Endometrium (tissue), 2 donors: Measurements from ENCODE around the gene CHST1.

ENCODE experiments used
- FAIRE-seq: peaks from 2 replicates; lab custom pipeline; 2012; peaks lifted over from hg19 to GRCh38; lab: Jason Lieb, UNC
- donor health status: control.
- donor health status: control.

Gene CHST1

GRCh38 chr11:45644981-45645889 lies 20.2 kb downstream of the CHST1 start:
- FAIRE-seq = no peak

DNA sequence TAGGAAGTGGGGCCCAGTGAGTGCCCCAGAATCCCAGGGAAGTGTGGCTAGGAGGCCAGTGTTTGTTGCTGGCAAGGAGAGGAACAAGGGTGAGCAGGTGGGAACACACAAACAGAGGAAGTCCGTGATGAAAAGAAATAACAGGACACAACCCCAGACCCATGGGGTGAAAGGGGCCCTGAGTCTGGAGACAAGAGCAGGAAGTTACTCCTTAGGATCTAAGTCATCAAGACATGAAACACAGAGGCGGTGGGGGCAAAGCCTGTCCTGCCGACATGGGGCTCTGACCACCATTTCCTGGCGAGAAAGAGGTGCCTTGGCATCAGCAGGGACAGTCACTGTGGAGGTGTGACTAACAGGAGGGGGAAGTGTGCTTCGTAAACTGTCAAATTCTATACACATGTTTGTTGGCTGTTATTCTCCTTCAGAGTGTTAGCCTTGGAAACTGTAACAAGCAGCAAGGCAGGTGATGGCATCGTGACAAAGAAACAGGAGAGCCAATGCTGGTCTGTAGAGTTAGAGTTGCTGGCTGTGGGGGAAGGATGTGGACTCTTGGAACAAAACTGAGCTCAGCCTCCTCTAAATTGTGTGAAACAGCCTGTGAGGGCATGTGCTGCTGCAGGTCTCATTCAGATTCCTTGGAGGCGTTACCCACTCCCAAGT lies 21.7 kb downstream of the CHST1 start:
- FAIRE-seq = no peak

DNA sequence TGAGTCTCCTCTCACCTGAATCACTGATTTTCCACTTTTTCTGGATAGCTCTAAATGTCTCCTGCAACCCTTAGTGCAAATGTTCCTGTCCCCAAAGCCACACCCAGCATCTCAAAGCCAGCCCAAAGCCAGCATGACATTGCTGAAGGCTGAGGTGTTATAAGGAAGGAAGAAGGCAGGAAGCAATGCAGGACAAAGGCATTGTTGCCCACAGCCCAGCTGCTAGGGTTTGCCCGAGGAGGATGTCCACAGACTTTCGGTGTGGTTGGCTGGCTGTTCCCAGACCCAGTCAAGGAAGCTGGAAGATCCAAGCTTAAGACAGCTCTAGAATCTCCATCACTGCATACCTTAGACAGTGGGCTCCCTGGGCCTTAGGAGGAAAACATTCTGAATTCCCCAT lies 23.5 kb downstream of the CHST1 start:
- no peak for FAIRE-seq

- FAIRE-seq = no peak
Measured at GRCh38 chr11:45638051-45638450, 27.4 kb downstream of the CHST1 start.

DNA sequence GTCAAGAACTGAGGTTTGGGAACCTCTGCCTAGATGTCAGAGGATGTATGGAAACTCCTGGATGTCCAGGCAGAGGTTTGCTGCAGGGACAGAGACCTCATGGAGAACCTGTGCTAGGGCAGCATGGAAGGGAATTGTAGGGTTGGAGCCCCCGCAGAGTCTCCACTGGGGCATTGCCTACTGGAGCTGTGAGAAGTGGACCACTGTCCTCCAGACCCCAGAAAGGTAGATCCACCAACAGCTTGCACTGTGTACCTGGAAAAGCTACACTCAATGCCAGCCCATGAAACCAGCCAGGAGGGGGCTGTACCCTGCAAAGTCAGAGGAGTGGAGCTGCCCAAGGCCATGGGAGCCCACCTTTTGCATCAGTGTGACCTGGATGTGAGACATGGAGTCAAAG lies 29.5 kb downstream of the CHST1 start:
- no peak for FAIRE-seq

DNA sequence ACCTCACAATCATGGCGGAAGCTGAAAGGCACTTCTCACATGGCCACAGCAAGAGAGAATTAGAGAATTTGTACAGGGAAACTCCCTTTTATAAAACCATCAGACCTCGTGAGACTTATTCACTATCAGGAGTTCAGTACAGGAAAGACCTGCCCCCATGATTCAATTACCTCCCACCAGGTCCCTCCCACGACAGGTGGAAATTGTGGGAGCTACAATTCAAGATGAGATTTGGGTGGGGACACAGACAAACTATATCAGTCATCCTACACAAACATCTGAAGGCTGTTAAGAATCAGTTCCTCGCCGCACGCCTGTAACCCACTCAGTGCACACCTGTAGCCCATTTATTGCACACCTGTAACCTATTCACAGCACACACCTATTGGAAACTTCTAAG lies 39.8 kb downstream of the CHST1 start:
- no peak for FAIRE-seq

DNA sequence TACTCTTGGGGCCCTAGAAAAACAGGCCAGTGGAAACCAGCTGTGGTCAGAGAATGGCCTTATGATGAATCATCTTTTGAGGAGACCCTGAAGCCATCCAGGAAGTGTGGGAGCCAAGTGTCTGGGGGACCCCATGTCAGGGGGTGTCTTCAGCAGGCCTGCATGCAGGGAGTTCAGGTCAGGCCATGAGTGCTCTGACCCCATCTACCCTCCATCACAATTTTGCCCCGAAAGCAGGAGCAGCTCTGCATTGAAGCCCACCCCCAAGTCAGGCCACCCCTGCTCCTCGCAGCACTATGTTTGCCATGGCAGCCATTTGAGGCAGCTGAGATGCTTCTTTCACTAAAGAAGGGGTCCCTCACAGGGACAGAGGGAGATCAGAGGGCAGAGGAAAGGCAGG lies 41.3 kb downstream of the CHST1 start:
- no peak for FAIRE-seq

GRCh38 chr11:45622861-45623260 lies 42.6 kb downstream of the CHST1 start:
- no peak for FAIRE-seq

DNA sequence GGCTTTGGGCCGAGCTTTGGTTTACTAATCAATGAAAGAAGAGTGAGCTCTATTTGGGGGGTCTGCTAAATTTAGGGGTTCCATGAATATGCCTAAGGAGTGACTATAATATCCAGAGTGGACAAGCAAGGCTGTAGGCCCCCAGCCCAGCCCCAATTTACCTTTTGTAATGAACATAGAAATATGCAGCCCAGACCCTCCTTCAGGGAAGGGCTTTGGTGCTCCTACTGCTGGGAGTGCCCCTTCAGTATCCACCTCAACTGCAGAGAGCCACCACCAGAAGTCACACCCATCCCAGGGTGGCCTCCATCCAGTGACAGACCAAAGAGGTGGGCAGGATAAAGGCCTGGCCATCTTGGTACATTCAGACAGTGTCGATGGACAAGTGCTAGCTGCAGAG lies 43.1 kb downstream of the CHST1 start:
- FAIRE-seq = no peak

DNA sequence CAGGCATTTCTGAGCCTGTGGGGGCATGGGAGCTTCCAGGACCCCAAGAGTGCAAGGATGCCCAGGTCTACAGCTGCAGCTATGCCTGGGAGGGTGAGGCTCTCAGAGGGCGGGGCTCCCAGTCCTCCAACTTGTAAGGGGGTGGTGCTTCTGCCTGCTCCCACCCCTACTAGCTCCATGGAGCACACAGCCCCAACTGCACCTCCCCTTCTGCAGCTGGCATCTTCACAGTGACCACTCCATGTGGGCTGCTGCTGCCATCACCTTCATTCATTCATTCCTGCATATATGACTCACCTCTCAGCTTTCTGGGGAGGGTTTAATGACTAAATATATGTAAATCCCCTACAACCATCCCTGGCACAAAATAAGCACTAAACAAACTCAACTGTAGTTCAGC lies 43.8 kb downstream of the CHST1 start:
- FAIRE-seq = no peak

DNA sequence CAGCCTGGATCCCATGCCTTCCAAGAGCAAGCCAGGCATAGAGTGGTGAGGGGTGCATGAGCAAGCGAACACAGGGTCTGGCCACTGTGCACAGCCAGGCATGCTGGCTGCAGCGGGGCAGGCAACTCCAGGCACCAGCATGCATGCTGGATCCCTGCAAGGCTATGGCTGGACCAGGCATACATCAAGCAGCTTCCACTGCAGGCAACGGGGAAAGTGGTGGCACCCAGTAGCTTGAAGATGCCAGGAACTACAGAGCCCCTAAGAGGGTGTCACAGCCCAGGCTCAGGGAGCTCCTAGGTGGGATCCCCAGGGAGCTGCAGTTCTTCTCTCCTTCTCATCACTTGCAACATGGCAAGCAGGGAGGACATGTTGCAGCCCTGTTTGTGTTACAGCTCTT lies 45.2 kb downstream of the CHST1 start:
- FAIRE-seq = no peak

DNA sequence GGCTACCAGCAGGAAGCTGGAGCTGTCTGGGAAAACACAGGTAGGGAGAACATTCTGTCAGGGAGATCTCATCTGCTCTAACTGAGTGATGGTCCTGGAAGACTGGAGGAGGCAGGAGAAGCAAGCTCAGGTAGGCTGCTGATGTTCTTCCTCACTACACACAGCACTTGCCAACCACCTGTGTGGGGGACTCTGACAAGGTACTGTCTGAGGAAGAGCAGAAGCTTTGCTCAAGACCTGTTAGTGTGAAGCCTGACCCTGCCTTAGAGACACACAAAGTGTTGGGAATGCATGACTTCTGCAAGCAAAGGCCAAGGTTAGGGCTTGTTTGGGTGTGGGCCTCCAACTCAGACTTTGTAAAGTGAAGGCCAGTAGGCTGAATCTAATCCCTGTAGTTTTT lies 46.5 kb downstream of the CHST1 start:
- FAIRE-seq = no peak

GRCh38 chr11:45617871-45618601 lies 47.4 kb downstream of the CHST1 start:
- no peak for FAIRE-seq

DNA sequence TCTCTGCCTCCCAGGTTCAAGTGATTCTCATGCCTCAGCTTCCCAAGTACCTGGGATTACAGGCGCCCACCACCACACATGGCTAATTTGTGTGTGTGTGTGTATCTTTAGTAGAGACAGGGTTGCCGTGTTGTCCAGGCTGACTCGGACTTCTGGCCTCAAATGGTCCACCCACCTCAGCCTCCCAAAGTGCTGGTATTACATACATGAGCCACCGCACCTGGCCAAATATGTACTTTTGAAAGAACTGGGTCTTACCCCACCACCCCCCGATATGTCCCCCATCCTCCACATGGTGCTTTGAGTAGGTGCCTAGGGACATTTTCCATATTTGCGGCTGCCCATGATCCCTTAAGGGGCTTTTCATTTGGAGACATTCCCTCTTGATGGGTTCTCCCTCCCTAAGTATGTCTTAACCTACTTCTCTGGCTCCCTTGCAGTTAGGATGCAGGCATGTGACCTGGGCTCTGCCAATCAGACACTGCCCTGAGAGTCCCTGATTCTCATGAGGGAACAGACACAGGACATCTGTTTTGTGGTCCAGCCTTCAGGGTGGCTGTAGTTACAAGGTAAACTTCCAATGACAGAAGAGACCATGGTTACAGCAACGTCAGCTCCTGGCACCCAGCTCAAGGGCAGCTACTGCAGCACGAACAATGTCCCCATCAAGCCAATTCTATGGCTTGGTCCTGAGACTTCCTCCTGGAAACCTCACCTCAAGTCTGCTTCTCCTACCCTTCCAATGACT lies 48.4 kb downstream of the CHST1 start:
- no peak for FAIRE-seq

- FAIRE-seq = no peak
Measured at GRCh38 chr11:45615182-45615792, 50.1 kb downstream of the CHST1 start.

DNA sequence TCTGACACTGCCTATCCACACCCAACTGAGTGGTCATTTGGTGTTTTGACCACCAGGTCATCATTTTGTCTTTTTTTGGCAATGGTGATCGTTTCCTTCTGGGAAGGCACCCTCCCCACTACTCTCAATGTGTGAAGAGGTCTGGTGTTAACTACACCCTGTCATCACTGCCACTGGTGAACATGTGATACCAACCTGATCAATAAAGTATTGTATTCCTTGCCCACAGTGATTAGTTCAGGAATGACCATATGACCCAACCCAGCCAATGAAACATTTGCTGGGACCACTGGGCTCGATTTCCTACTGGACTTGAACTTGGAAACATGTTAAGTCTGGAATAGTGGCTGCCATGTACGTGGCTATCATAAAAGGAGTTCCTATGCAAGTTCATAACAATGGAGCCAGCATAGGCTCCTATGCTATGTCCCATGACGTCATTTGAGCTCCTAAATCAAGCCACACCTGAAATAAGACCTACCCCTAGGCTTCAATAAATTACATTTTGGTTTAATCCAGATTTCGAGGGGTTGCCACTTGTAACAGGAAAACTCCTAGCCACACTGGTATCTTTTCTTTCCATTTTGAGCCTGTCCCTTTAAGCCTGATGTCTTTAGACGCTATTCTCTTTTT lies 51.1 kb downstream of the CHST1 start:
- no peak for FAIRE-seq

DNA sequence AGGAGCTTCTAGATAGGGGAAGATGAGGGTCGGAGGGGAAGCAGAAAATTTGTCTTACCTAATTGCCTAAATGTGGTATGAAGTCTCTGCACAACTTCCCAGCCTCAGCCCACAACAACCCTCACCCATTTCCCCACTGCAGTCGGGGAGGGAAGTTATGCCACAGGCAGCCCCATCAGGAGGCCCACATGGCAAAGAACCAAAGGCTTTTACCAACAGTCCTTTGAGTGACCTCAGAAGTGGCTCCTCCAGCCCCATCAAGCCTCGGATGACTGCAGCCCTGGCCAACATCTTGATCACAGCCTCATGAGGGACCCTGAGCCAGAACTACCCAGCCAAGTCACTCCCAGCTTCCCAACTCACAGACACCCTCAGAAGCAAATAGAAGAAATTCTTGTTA lies 54.8 kb downstream of the CHST1 start:
- no peak for FAIRE-seq

GRCh38 chr11:45609902-45610301 lies 55.5 kb downstream of the CHST1 start:
- FAIRE-seq = no peak

DNA sequence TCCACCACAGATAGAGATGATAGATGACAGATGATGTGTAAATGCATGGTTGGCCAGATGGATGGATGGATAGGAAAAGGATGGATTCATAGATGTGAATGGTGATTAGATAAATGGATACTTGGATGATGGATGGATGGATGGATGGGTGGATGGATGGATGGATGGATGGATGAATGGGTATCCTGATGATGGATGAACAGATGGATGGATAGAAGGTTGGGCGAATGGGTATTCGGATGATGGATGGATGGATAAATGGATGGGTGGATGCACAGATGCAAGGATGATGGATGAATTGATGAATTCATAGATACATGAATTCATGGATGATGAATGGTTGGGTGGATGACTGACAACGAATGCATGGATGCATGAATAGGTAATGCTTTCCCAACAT lies 56.1 kb downstream of the CHST1 start:
- no peak for FAIRE-seq

DNA sequence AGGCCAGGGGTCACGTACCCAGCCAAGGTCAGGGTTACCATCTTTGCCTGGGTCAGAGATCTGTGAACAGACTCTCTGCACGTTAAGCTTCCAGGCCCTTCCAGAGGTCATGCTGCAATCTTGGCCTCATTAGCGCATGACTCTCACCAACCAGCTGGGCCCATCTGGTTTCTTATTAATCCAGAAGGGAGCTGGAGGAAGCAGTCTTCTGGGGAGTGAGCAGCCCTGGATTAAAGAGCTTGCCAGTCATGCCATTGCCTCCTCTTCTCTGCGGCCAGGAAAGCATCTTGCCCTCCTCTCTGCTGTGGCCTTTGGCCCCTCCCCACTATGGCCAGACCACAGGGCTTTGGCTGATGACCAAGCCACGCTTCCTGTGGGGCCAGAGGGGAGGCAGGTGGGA lies 57.4 kb downstream of the CHST1 start:
- no peak for FAIRE-seq

DNA sequence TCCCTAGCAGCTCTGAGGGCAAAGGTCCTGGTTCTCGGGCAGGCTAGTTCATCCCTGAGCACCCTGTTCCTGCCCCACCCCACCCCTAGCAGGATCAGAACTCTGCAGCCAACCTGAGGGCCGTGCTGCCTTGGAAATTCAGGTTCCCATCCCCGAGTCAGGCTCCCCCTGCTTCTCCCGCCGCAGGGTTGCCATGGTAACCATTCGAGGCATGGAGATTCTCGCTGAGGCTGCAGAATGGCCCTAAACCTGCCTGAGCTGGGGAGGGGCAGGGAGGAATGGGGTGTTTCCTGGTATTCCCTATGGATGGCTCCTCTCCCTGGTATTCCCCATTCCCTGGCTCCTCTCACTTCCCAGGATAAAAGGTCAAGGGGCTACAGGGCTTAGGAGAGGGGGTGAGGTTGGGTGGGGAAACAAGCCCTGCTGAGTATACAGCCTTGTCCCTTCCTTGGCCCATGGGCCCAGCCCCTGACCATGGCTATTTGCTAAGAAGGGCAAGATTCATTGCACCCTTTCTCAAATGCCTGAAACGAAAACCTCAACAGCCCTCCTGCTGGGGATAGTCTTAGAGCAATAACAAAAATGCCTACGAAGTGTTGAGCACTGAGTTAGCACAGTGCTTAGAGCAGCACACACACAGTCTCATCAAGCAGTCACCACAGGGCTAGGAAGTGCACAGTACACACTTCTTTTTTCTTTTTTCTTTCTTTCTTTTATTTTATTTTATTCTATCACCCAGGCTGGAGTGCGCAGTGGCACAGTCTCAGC lies 58.7 kb downstream of the CHST1 start:
- FAIRE-seq = no peak
